Choroid plexus epithelial cell (primary cell): Measurements from ENCODE around the gene SLC6A12.

Source experiments
- DNase-seq: peaks from one replicate; pipeline ENCODE4 v3.0.0-alpha.2; 2010; ENCODE audit warnings: low read depth
- H3K4me3 ChIP-seq: 2 replicates; pipeline ENCODE4 v1.5.1; 2011; ENCODE audit warnings: low read depth, mild to moderate bottlenecking, control low read depth, low read length, moderate library complexity
- CTCF ChIP-seq: conservative IDR thresholded peaks from 2 replicates; pipeline ENCODE4 v1.5.1; 2011; ENCODE audit warnings: low read depth, mild to moderate bottlenecking, control low read depth, inconsistent platforms, low read length, moderate library complexity

SLC6A12 gene

DNA sequence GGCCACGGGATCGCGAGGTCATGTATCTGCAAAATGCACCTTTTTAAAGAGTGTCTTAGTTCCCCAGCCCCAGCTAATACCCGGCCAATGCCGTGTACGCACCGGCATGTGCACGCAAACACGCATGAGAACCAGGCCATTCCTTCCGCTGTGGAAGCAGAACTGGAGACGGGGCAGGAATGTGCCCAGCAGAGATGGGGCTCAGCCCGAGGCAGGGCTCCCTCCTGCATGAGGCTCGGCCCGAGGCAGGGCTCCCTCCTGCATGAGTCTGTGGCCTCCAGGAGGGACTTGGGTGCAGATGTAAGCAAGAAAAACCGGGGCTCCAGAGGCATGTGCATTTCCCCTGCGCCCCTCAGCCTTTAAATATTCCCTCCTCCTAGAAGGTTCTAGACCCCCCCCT is 38.2 kb downstream of the SLC6A12 start:
- no peak for TF ChIP-seq CTCF
- H3K4me3 ChIP-seq, result no peak overlapping the region
- DNase-seq, result no peak

GRCh38 chr12:175250-175649 is 38.7 kb downstream of the SLC6A12 start:
- no peak overlapping the region for H3K4me3 ChIP-seq
- TF ChIP-seq CTCF, result no peak
- peak; percentile 33 for DNase-seq

DNA sequence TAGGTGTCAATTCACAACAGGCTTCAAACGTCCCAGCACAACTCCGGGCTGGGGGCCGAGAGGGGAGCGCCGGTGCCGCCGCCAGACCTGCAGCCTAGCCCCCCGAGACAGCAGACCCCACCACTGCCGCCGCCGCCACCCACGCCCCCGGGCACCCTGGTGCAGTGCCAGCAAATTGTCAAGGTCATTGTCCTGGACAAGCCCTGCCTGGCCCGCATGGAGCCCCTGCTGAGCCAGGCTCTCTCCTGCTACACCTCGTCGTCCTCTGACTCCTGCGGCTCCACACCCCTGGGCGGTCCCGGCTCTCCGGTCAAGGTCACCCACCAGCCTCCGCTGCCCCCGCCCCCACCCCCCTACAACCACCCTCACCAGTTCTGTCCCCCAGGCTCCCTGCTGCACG is 39.4 kb downstream of the SLC6A12 start:
- DNase-seq, result no peak
- TF ChIP-seq CTCF, result no peak
- no peak overlapping the region for H3K4me3 ChIP-seq

DNA sequence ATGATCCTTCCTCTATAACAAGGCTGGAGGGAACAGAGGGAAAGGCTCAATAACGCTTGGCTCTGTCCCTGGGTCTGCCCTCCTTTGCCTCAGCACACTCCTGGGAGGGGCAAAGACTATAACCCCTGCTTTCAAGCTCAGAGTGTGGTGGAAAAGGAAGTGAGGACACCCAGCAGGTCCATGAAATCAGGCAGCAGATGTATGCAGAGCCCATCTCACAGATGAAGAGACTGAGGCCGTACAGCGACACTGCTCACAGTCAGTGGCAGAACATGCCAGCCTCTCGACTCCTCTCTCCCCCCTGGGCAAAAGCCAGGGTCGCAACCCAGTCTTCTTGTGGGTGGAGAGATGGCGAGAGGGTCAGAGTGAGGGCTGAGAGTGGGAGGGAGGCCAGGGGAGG is 39.8 kb downstream of the SLC6A12 start:
- H3K4me3 ChIP-seq, result no peak overlapping the region
- DNase-seq, result no peak
- TF ChIP-seq CTCF, result no peak

- H3K4me3 ChIP-seq, result no peak overlapping the region
- no peak for TF ChIP-seq CTCF
- no peak for DNase-seq
Observed at GRCh38 chr12:172732-173161, 41.2 kb downstream of the SLC6A12 start.

GRCh38 chr12:171743-172676 is 41.9 kb downstream of the SLC6A12 start:
- no peak for DNase-seq
- TF ChIP-seq CTCF, result no peak
- no peak overlapping the region for H3K4me3 ChIP-seq

GRCh38 chr12:171276-171675 is 42.7 kb downstream of the SLC6A12 start:
- TF ChIP-seq CTCF, result no peak
- no peak overlapping the region for H3K4me3 ChIP-seq
- DNase-seq, result no peak
